Activated naive CD4-positive, alpha-beta T cell treated with anti-CD3 and anti-CD28 coated beads, Interleukin-2, amount 50 U/mL, for 24 hours (primary cell): ENCODE data around the gene ABCB11.
A peak's percentile ranks its signal among the peaks of the same experiment; 100 is the strongest.
"Not testable (repeated sequence)": the region's sequence is repeated elsewhere in the genome, so short reads cannot be mapped to it uniquely, and the experiment has no call there.

Experiments
- H3K27ac Mint-ChIP-seq: one replicate; pipeline ENCODE4 v1.8.0; 2021; ENCODE audit warnings: mild to moderate bottlenecking, mixed read lengths
- H3K27me3 Mint-ChIP-seq: one replicate; pipeline ENCODE4 v1.8.0; 2021; ENCODE audit warnings: mixed read lengths
- H3K36me3 Mint-ChIP-seq: one replicate; pipeline ENCODE4 v1.8.0; 2021; ENCODE audit warnings: mixed read lengths
- H3K4me1 Mint-ChIP-seq: one replicate; pipeline ENCODE4 v1.8.0; 2021; ENCODE audit warnings: mixed read lengths
- H3K4me3 Mint-ChIP-seq: one replicate; pipeline ENCODE4 v1.8.0; 2021; ENCODE audit warnings: mild to moderate bottlenecking, mixed read lengths
- H3K9me3 Mint-ChIP-seq: one replicate; pipeline ENCODE4 v1.8.0; 2021; ENCODE audit warnings: mixed read lengths

ABCB11 gene

GRCh38 chr2:169031202-169031601, at the start of gene ABCB11:
Gene ABCB11 (minus strand): TSS chr2:169031324. CDS start chr2:169018125, 13,199 bp downstream.
- H3K27me3 Mint-ChIP-seq = no peaks in the 10 kb centered on the region
- peaks cover 12% of the 10 kb centered on the region for H3K9me3 Mint-ChIP-seq
- no peaks in the 10 kb centered on the region for H3K4me1 Mint-ChIP-seq
- H3K4me3 Mint-ChIP-seq = no peak within 1 kb of the TSS
- no peaks in the 10 kb centered on the region for H3K36me3 Mint-ChIP-seq
- peak within 1 kb of the TSS; percentile 36 for H3K27ac Mint-ChIP-seq

GRCh38 chr2:169080250-169081069, 49.3 kb upstream of the ABCB11 start:
- Mint-ChIP-seq H3K27ac (no peak overlapping the region), H3K4me3 (no peak overlapping the region), H3K9me3 (no peaks in the 10 kb centered on the region), H3K27me3 (no peaks in the 10 kb centered on the region), H3K4me1 (no peaks in the 10 kb centered on the region), H3K36me3 (no peaks in the 10 kb centered on the region)

- no peak overlapping the region for H3K4me3 Mint-ChIP-seq
- H3K9me3 Mint-ChIP-seq = no peaks in the 10 kb centered on the region
- H3K4me1 Mint-ChIP-seq = peaks cover 4% of the 10 kb centered on the region
- H3K27me3 Mint-ChIP-seq = no peaks in the 10 kb centered on the region
- H3K36me3 Mint-ChIP-seq = no peaks in the 10 kb centered on the region
- no peak overlapping the region for H3K27ac Mint-ChIP-seq
These were observed 46.6 kb upstream of the ABCB11 start for GRCh38 chr2:169077674-169078240.

GRCh38 chr2:169073963-169074751, 43.0 kb upstream of the ABCB11 start:
- Mint-ChIP-seq H3K27me3 (no peaks in the 10 kb centered on the region), H3K4me3 (no peak overlapping the region), H3K4me1 (peaks cover 12% of the 10 kb centered on the region), H3K9me3 (no peaks in the 10 kb centered on the region), H3K36me3 (no peaks in the 10 kb centered on the region), H3K27ac (peak overlapping the region; percentile 73)

- no peaks in the 10 kb centered on the region for H3K9me3 Mint-ChIP-seq
- peak overlapping the region; percentile 73 for H3K27ac Mint-ChIP-seq
- H3K27me3 Mint-ChIP-seq = no peaks in the 10 kb centered on the region
- peaks cover 12% of the 10 kb centered on the region for H3K4me1 Mint-ChIP-seq
- no peaks in the 10 kb centered on the region for H3K36me3 Mint-ChIP-seq
- no peak overlapping the region for H3K4me3 Mint-ChIP-seq
These were observed 42.3 kb upstream of the ABCB11 start for GRCh38 chr2:169073211-169073962.

- Mint-ChIP-seq H3K36me3 (no peaks in the 10 kb centered on the region), H3K27me3 (no peaks in the 10 kb centered on the region), H3K4me3 (no peak overlapping the region), H3K27ac (peak overlapping the region; percentile 13), H3K9me3 (no peaks in the 10 kb centered on the region), H3K4me1 (peaks cover 12% of the 10 kb centered on the region)
These were observed 41.2 kb upstream of the ABCB11 start for GRCh38 chr2:169072163-169072925.

- Mint-ChIP-seq H3K9me3 (no peaks in the 10 kb centered on the region), H3K27ac (no peak overlapping the region), H3K27me3 (no peaks in the 10 kb centered on the region), H3K4me1 (peaks cover 12% of the 10 kb centered on the region), H3K4me3 (no peak overlapping the region), H3K36me3 (no peaks in the 10 kb centered on the region)
These were observed 40.3 kb upstream of the ABCB11 start for GRCh38 chr2:169071455-169071854.

GRCh38 chr2:169069833-169070232, 38.7 kb upstream of the ABCB11 start:
- no peak overlapping the region for H3K4me3 Mint-ChIP-seq
- H3K27ac Mint-ChIP-seq = no peak overlapping the region
- peaks cover 12% of the 10 kb centered on the region for H3K4me1 Mint-ChIP-seq
- H3K27me3 Mint-ChIP-seq = no peaks in the 10 kb centered on the region
- H3K36me3 Mint-ChIP-seq = no peaks in the 10 kb centered on the region
- H3K9me3 Mint-ChIP-seq = no peaks in the 10 kb centered on the region

GRCh38 chr2:169069341-169069740, 38.2 kb upstream of the ABCB11 start, which contains the start of gene DHRS9:
Gene DHRS9 (plus strand): TSS chr2:169069563. CDS start chr2:169081582, 12,019 bp downstream.
- H3K9me3 Mint-ChIP-seq = no peaks in the 10 kb centered on the region
- H3K36me3 Mint-ChIP-seq = no peaks in the 10 kb centered on the region
- no peak within 1 kb of the TSS for H3K27ac Mint-ChIP-seq
- H3K27me3 Mint-ChIP-seq = no peaks in the 10 kb centered on the region
- peaks cover 12% of the 10 kb centered on the region for H3K4me1 Mint-ChIP-seq
- H3K4me3 Mint-ChIP-seq = no peak within 1 kb of the TSS

- no peak overlapping the region for H3K27ac Mint-ChIP-seq
These were observed 35.8 kb upstream of the ABCB11 start for GRCh38 chr2:169066897-169067296.

GRCh38 chr2:169065864-169066517, 34.9 kb upstream of the ABCB11 start:
- H3K4me3 Mint-ChIP-seq = no peak overlapping the region
- no peaks in the 10 kb centered on the region for H3K9me3 Mint-ChIP-seq
- no peaks in the 10 kb centered on the region for H3K27me3 Mint-ChIP-seq
- H3K4me1 Mint-ChIP-seq = no peaks in the 10 kb centered on the region
- no peaks in the 10 kb centered on the region for H3K36me3 Mint-ChIP-seq
- H3K27ac Mint-ChIP-seq = no peak overlapping the region

More at GRCh38 chr2:169066897-169067296, 35.8 kb upstream of the ABCB11 start:
- H3K4me3 Mint-ChIP-seq = no peak overlapping the region
- H3K27me3 Mint-ChIP-seq = no peaks in the 10 kb centered on the region
- no peaks in the 10 kb centered on the region for H3K4me1 Mint-ChIP-seq
- no peaks in the 10 kb centered on the region for H3K9me3 Mint-ChIP-seq
- H3K36me3 Mint-ChIP-seq = no peaks in the 10 kb centered on the region

GRCh38 chr2:169065422-169065821, 34.3 kb upstream of the ABCB11 start:
- H3K9me3 Mint-ChIP-seq = no peaks in the 10 kb centered on the region
- no peaks in the 10 kb centered on the region for H3K36me3 Mint-ChIP-seq
- H3K27ac Mint-ChIP-seq = no peak overlapping the region
- no peaks in the 10 kb centered on the region for H3K27me3 Mint-ChIP-seq
- no peaks in the 10 kb centered on the region for H3K4me1 Mint-ChIP-seq
- no peak overlapping the region for H3K4me3 Mint-ChIP-seq

- H3K4me1 Mint-ChIP-seq, H3K27ac Mint-ChIP-seq, H3K9me3 Mint-ChIP-seq, H3K27me3 Mint-ChIP-seq, H3K36me3 Mint-ChIP-seq, H3K4me3 Mint-ChIP-seq: not testable (repeated sequence)
These were observed 33.1 kb upstream of the ABCB11 start for GRCh38 chr2:169064199-169064598.

GRCh38 chr2:169054575-169054974, 23.5 kb upstream of the ABCB11 start:
- not testable (repeated sequence) for H3K27ac Mint-ChIP-seq, H3K27me3 Mint-ChIP-seq, H3K4me1 Mint-ChIP-seq, H3K36me3 Mint-ChIP-seq, H3K4me3 Mint-ChIP-seq
- peaks cover 12% of the 10 kb centered on the region for H3K9me3 Mint-ChIP-seq
